Activated CD8-positive, alpha-beta T cell treated with anti-CD3 and anti-CD28 coated beads, Interleukin-2, amount 10 ng/mL, durations not matched to agents 7 days and 5 days (primary cell): Measurements from ENCODE around the gene ZNF341. TPM values are rescaled to one million over a fixed set of nuclear protein-coding genes. Genes with fewer than 3 reads are reported as not detected.

Experiments
- ATAC-seq: fragments of 150-1000 bp; cut with Tn5 transposase; one replicate; pipeline ENCODE4 v1.10.0; 2021; ENCODE audit warnings: moderate library complexity
- CTCF ChIA-PET: fragments of 350-600 bp; sonication (Branson Sonifier 250); formaldehyde crosslinking; loops from one replicate; lab custom pipeline; 2021; ENCODE audit warnings: antibody characterized with exemption; lab: Charles Lee
- POLR2A ChIA-PET: fragments of 350-600 bp; sonication (Branson Sonifier 250); formaldehyde crosslinking; loops from one replicate; lab custom pipeline; 2021; ENCODE audit warnings: antibody characterized with exemption; lab: Charles Lee
- DNase-seq: peaks from one replicate; pipeline ENCODE4 v3.0.0-alpha.2; 2020
- H3K27ac Mint-ChIP-seq: one replicate; pipeline ENCODE4 v1.8.0; 2021; ENCODE audit warnings: mild to moderate bottlenecking, mixed read lengths
- H3K27me3 Mint-ChIP-seq: one replicate; pipeline ENCODE4 v1.8.0; 2021; ENCODE audit warnings: low read depth, mixed read lengths
- H3K36me3 Mint-ChIP-seq: one replicate; pipeline ENCODE4 v1.8.0; 2021; ENCODE audit warnings: low read depth, mixed read lengths
- H3K4me1 Mint-ChIP-seq: one replicate; pipeline ENCODE4 v1.8.0; 2021; ENCODE audit warnings: low read depth, mixed read lengths
- H3K4me3 Mint-ChIP-seq: one replicate; pipeline ENCODE4 v1.8.0; 2021; ENCODE audit warnings: mild to moderate bottlenecking, mixed read lengths
- H3K9me3 Mint-ChIP-seq: one replicate; pipeline ENCODE4 v1.8.0; 2022; ENCODE audit warnings: mixed read lengths; ENCODE audit not compliant: insufficient read depth
- total RNA-seq, 2 experiments: library from RNA; stranded (reverse); gene quantifications; one replicate each; pipeline ENCODE4 v1.2.3, GENCODE V29; 2021

ZNF341 gene
- total RNA-seq, 2 experiments from 2014 or later: 4.7 to 5.2 TPM

- POLR2A ChIA-PET: no interaction called here
- no peak overlapping the region for H3K4me3 Mint-ChIP-seq
- CTCF ChIA-PET: no interaction called here
Observed at GRCh38 chr20:33808388-33808787, 76.6 kb downstream of the ZNF341 start.

DNA sequence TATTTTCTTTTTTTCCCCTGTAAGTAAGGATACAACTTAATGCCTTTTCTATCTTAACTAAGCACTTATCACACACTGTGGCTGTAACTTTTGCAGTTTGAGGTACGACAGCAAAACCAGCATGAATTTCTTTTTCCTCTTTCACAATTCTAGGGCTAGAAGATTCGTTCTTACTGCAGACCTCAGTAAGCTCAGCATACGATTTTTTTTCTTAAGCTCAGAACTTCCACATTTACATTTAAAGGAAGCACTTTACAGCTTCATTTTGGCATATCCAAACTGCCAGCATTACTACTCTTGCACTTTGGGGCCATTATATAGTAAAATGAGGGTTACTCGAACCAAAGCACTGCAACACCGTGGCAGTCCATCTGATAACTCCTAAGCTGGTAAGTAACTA lies 78.5 kb downstream of the ZNF341 start:
- ChIA-PET POLR2A (interaction anchor here (0.6 to 3.0 kb wide), 3 partner anchors 42 to 302 kb away, joined by 3 to 11 read pairs (median 3); partner anchors contain the start of gene EIF2S2), CTCF (interaction anchor here (0.7 to 5.8 kb wide), 6 partner anchors 9 to 232 kb away, joined by 3 to 37 read pairs (median 3); no protein-coding TSS in a partner anchor)
- Mint-ChIP-seq H3K4me3 (no peak overlapping the region), H3K36me3 (peaks cover 27% of the 10 kb centered on the region), H3K9me3 (no peaks in the 10 kb centered on the region), H3K27me3 (no peaks in the 10 kb centered on the region), H3K4me1 (peaks cover 34% of the 10 kb centered on the region), H3K27ac (no peak overlapping the region)
- DNase-seq (no peak), ATAC-seq (no peak)

More at GRCh38 chr20:33808388-33808787, 76.6 kb downstream of the ZNF341 start:
- no peak for DNase-seq
- Mint-ChIP-seq H3K27me3 (peaks cover 2% of the 10 kb centered on the region), H3K9me3 (no peaks in the 10 kb centered on the region), H3K36me3 (peaks cover 17% of the 10 kb centered on the region), H3K27ac (no peak overlapping the region), H3K4me1 (peaks cover 18% of the 10 kb centered on the region)
- no peak for ATAC-seq

DNA sequence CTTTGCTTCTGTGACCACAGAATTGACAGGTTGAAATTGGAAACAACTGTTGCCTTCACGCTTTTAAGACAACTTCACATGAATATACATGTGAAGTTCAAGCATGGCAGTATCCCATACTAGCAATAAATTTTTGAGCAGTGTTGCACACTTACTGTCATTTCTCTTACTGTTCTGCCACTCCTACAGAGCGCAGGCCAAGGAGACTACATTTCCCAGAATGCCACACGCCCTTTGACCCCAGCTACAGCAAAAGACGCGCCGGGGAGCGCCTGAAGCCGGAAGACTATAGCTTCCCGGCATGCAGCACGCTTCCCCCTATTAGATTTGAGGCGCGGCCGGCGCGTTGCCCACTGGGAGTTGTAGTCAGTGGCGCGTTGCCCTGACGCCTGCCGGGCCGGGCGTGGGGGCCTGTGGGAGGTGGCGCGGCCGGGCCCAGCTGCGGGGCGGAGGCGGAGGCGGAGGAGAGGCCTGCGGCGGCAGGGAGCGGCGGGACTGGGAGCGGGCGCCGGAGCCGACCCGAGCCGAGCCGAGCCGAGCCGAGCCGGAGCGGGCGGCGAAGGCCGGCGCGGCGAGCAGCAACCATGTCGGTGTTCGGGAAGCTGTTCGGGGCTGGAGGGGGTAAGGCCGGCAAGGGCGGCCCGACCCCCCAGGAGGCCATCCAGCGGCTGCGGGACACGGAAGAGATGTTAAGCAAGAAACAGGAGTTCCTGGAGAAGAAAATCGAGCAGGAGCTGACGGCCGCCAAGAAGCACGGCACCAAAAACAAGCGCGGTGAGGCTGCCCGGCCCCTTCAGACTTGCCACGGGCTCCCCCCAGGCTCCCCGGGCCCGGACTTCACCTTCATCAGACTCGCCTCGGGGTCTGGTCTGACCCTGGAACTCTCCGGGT lies 79.3 kb downstream of the ZNF341 start, which contains the start of gene CHMP4B:
CHMP4B (plus strand) TSS at position 464 of the 891 bp plus-strand sequence; CDS start at position 585, 121 bp downstream.
- Mint-ChIP-seq H3K4me3 (peak within 1 kb of the TSS; percentile 92), H3K36me3 (peaks cover 36% of the 10 kb centered on the region), H3K27me3 (no peaks in the 10 kb centered on the region), H3K4me1 (peaks cover 36% of the 10 kb centered on the region), H3K9me3 (no peaks in the 10 kb centered on the region), H3K27ac (peak within 1 kb of the TSS; percentile 93)
- ChIA-PET POLR2A (interaction anchor here (0.5 to 3.0 kb wide), 12 partner anchors 8 to 431 kb away, joined by 3 to 11 read pairs (median 3); partner anchors contain the start of genes CDK5RAP1, EIF2S2 and RALY), CTCF (interaction anchor here (0.6 to 5.8 kb wide), 9 partner anchors 8 to 123 kb away, joined by 3 to 37 read pairs (median 5); no protein-coding TSS in a partner anchor)
- peak; percentile 98 for ATAC-seq
- DNase-seq: peak; percentile 99

- ChIA-PET CTCF (interaction anchor here (1.4 to 5.8 kb wide), 5 partner anchors 19 to 123 kb away, joined by 3 to 37 read pairs (median 6); no protein-coding TSS in a partner anchor), POLR2A (interaction anchor here (0.6 to 3.0 kb wide), 7 partner anchors 25 to 430 kb away, joined by 3 to 11 read pairs (median 4); partner anchors contain the start of genes EIF2S2 and RALY)
- Mint-ChIP-seq H3K4me3 (peak overlapping the region; percentile 92), H3K9me3 (no peaks in the 10 kb centered on the region), H3K27ac (peak overlapping the region; percentile 92), H3K27me3 (no peaks in the 10 kb centered on the region), H3K4me1 (peaks cover 36% of the 10 kb centered on the region), H3K36me3 (peaks cover 41% of the 10 kb centered on the region)
- ATAC-seq (peak; percentile 12), DNase-seq (peak; percentile 41)
Observed at GRCh38 chr20:33811776-33812151, 80.0 kb downstream of the ZNF341 start.

- H3K27me3 Mint-ChIP-seq: no peaks in the 10 kb centered on the region
- ChIA-PET CTCF (interaction anchor here (1.3 to 5.8 kb wide), 6 partner anchors 16 to 103 kb away, joined by 3 to 37 read pairs (median 6); no protein-coding TSS in a partner anchor), POLR2A (interaction anchor here (0.9 to 3.0 kb wide), 5 partner anchors 25 to 300 kb away, joined by 3 to 11 read pairs (median 6); partner anchors contain the start of genes EIF2S2 and RALY)
- no peak for ATAC-seq
- H3K9me3 Mint-ChIP-seq: no peaks in the 10 kb centered on the region
- H3K4me3 Mint-ChIP-seq: peak overlapping the region; percentile 92
- peaks cover 36% of the 10 kb centered on the region for H3K4me1 Mint-ChIP-seq
- H3K36me3 Mint-ChIP-seq: peaks cover 42% of the 10 kb centered on the region
- H3K27ac Mint-ChIP-seq: peak overlapping the region; percentile 92
- DNase-seq: peak; percentile 43
Observed at GRCh38 chr20:33812152-33812849, 80.5 kb downstream of the ZNF341 start.

- Mint-ChIP-seq H3K9me3 (no peaks in the 10 kb centered on the region), H3K4me1 (peaks cover 42% of the 10 kb centered on the region), H3K4me3 (peak overlapping the region; percentile 92), H3K27me3 (no peaks in the 10 kb centered on the region), H3K27ac (peak overlapping the region; percentile 92), H3K36me3 (peaks cover 45% of the 10 kb centered on the region)
- ChIA-PET POLR2A (interaction anchor here (2.8 kb wide), 1 partner anchor 181 kb away, joined by 9 read pairs; the partner anchor contains the start of gene RALY), CTCF (interaction anchor here (0.6 to 5.8 kb wide), 6 partner anchors 13 to 102 kb away, joined by 3 to 37 read pairs (median 6); no protein-coding TSS in a partner anchor)
- ATAC-seq (no peak), DNase-seq (no peak)
Observed at GRCh38 chr20:33812908-33813462, 81.2 kb downstream of the ZNF341 start.

DNA sequence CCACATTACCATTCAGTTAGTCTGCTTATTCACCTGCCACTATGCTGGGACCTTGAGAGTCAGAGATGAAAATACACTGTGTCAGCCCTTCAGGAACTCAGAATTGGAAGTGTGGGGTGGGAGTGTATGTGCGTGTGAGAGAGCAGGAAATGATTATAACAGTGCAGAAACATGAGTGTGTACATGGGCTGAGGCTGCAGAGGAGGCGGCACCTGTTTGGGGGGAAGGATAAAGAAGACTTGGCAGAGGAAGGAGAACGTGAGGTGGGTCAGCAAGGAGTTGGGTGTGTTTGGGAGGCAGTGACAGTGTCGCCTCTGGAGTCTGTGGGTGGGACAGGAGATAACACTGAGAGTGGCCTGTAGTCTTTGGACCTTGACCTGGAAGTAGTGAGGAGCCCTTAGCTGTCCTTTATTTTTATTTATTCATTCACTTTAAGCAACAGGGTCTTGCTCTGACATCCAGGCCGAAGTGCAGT lies 82.5 kb downstream of the ZNF341 start:
- no peaks in the 10 kb centered on the region for H3K9me3 Mint-ChIP-seq

GRCh38 chr20:33815671-33816070 lies 83.9 kb downstream of the ZNF341 start:
- Mint-ChIP-seq H3K4me3 (no peak overlapping the region), H3K27me3 (no peaks in the 10 kb centered on the region), H3K36me3 (peaks cover 53% of the 10 kb centered on the region), H3K27ac (no peak overlapping the region), H3K4me1 (peaks cover 51% of the 10 kb centered on the region), H3K9me3 (no peaks in the 10 kb centered on the region)
- POLR2A ChIA-PET: no interaction called here
- ATAC-seq (no peak), DNase-seq (no peak)
- CTCF ChIA-PET: interaction anchor here (1.4 kb wide), 1 partner anchor 46 kb away, joined by 3 read pairs; no protein-coding TSS in a partner anchor

More for the DNA sequence above, 82.5 kb downstream of the ZNF341 start:
- peak; percentile 35 for DNase-seq
- ATAC-seq: no peak
- peaks cover 46% of the 10 kb centered on the region for H3K4me1 Mint-ChIP-seq
- POLR2A ChIA-PET: interaction anchor here (0.6 kb wide), 1 partner anchor 13 kb away, joined by 4 read pairs; no protein-coding TSS in a partner anchor
- peak overlapping the region; percentile 60 for H3K27ac Mint-ChIP-seq
- H3K27me3 Mint-ChIP-seq: no peaks in the 10 kb centered on the region
- peak overlapping the region; percentile 92 for H3K4me3 Mint-ChIP-seq
- peaks cover 48% of the 10 kb centered on the region for H3K36me3 Mint-ChIP-seq
- CTCF ChIA-PET: interaction anchor here (2.3 to 5.8 kb wide), 3 partner anchors 12 to 101 kb away, joined by 8 to 37 read pairs (median 9); no protein-coding TSS in a partner anchor

- ChIA-PET CTCF (interaction anchor here (1.2 to 1.4 kb wide), 2 partner anchors 43 to 46 kb away, joined by 3 to 4 read pairs; no protein-coding TSS in a partner anchor), POLR2A (no interaction called here)
- Mint-ChIP-seq H3K27ac (no peak overlapping the region), H3K27me3 (no peaks in the 10 kb centered on the region), H3K36me3 (peaks cover 51% of the 10 kb centered on the region), H3K9me3 (no peaks in the 10 kb centered on the region), H3K4me1 (peaks cover 49% of the 10 kb centered on the region), H3K4me3 (no peak overlapping the region)
- DNase-seq (no peak), ATAC-seq (no peak)
Observed at GRCh38 chr20:33816191-33816590, 84.4 kb downstream of the ZNF341 start.

DNA sequence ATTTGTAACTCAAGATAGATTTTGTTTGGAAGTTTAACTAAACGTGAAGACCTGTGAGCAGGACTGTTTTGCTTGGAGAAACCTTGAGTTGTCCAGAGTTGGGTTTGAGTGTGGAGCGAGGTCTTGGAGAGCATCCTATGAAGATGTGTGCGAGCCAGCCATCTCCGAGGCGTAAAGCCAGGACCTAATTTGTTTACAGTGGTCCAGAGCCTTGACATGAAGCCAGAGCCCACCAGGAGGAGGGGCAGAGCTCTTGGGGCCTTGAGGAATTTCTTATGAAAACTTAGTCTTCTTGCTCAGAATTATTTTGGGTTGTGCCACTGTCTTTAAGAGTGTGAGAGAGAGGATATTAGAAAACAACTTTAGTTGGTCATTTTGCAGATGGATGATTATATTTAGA lies 85.6 kb downstream of the ZNF341 start:
- CTCF ChIA-PET: interaction anchor here (1.4 kb wide), 1 partner anchor 45 kb away, joined by 3 read pairs; no protein-coding TSS in a partner anchor
- Mint-ChIP-seq H3K36me3 (peaks cover 45% of the 10 kb centered on the region), H3K27me3 (no peaks in the 10 kb centered on the region), H3K4me3 (no peak overlapping the region), H3K9me3 (no peaks in the 10 kb centered on the region), H3K4me1 (peaks cover 46% of the 10 kb centered on the region), H3K27ac (no peak overlapping the region)
- DNase-seq: no peak
- POLR2A ChIA-PET: no interaction called here
- ATAC-seq: no peak
